ENCODE data around the gene CDON. TPM values are rescaled to one million over a fixed set of nuclear protein-coding genes. Genes with fewer than 3 reads are reported as not detected.
A peak's percentile ranks its signal among the peaks of the same experiment; 100 is the strongest.

Gene CDON
- total RNA-seq, 1 donor from 2014 or later = 29.4 TPM

- no peak for DNase-seq (ENCODE audit: low spot score)
- intact Hi-C loops (cut with DNase I) = no loop called here
- no peak for ATAC-seq
These were observed 87.0 kb downstream of the CDON start for GRCh38 chr11:125975634-125976033.

GRCh38 chr11:125974284-125974683 lies 88.4 kb downstream of the CDON start:
- ATAC-seq = no peak
- intact Hi-C loops (cut with DNase I) = no loop called here
- DNase-seq (ENCODE audit: low spot score) = no peak

- intact Hi-C loops (cut with DNase I) = no loop called here
- DNase-seq (ENCODE audit: low spot score) (no peak), ATAC-seq (no peak)
These were observed 91.0 kb downstream of the CDON start for GRCh38 chr11:125971618-125972017.

- ATAC-seq = no peak
- intact Hi-C loops (cut with DNase I) = no loop called here
- DNase-seq (ENCODE audit: low spot score) = no peak
These were observed 94.3 kb downstream of the CDON start for GRCh38 chr11:125968354-125968753.

- DNase-seq (ENCODE audit: low spot score) (no peak), ATAC-seq (no peak)
- intact Hi-C loops (cut with DNase I) = no loop called here
These were observed 95.2 kb downstream of the CDON start for GRCh38 chr11:125967515-125967914.

- ATAC-seq = no peak
- intact Hi-C loops (cut with DNase I) = no loop called here
- DNase-seq (ENCODE audit: low spot score) = no peak
These were observed 101.9 kb downstream of the CDON start for GRCh38 chr11:125960771-125961170.

- DNase-seq (ENCODE audit: low spot score) (no peak), ATAC-seq (no peak)
- intact Hi-C loops (cut with DNase I) = no loop called here
These were observed 102.7 kb downstream of the CDON start for GRCh38 chr11:125959931-125960330.

- ATAC-seq = no peak
- intact Hi-C loops (cut with DNase I) = no loop called here
- DNase-seq (ENCODE audit: low spot score) = no peak
These were observed 103.2 kb downstream of the CDON start for GRCh38 chr11:125959511-125959910.

GRCh38 chr11:125958872-125959400 lies 103.7 kb downstream of the CDON start:
- intact Hi-C loops (cut with DNase I) = no loop called here
- DNase-seq (ENCODE audit: low spot score) (no peak), ATAC-seq (no peak)

GRCh38 chr11:125957618-125958332 lies 104.9 kb downstream of the CDON start:
- DNase-seq (ENCODE audit: low spot score) = no peak
- no peak for ATAC-seq
- intact Hi-C loops (cut with DNase I) = no loop called here

GRCh38 chr11:125956391-125957134 lies 106.1 kb downstream of the CDON start:
- DNase-seq (ENCODE audit: low spot score) = peak; percentile 63
- peak; percentile 65 for ATAC-seq
- intact Hi-C loops (cut with DNase I) = no loop called here

GRCh38 chr11:125955856-125956255 lies 106.8 kb downstream of the CDON start:
- no peak for DNase-seq (ENCODE audit: low spot score)
- intact Hi-C loops (cut with DNase I) = no loop called here
- no peak for ATAC-seq

GRCh38 chr11:125954945-125955640 lies 107.6 kb downstream of the CDON start:
- ATAC-seq (no peak), DNase-seq (ENCODE audit: low spot score) (no peak)
- intact Hi-C loops (cut with DNase I) = no loop called here

GRCh38 chr11:125954123-125954944 lies 108.3 kb downstream of the CDON start:
- no peak for ATAC-seq
- intact Hi-C loops (cut with DNase I) = no loop called here
- DNase-seq (ENCODE audit: low spot score) = no peak

- DNase-seq (ENCODE audit: low spot score) = no peak
- ATAC-seq = no peak
- intact Hi-C loops (cut with DNase I) = no loop called here
These were observed 109.2 kb downstream of the CDON start for GRCh38 chr11:125953401-125953935.

- peak; percentile 61 for ATAC-seq
- peak; percentile 62 for DNase-seq (ENCODE audit: low spot score)
- intact Hi-C loops (cut with DNase I) = no loop called here
These were observed 109.7 kb downstream of the CDON start for GRCh38 chr11:125952973-125953372.

- intact Hi-C loops (cut with DNase I) = no loop called here
- ATAC-seq = no peak
- DNase-seq (ENCODE audit: low spot score) = no peak
These were observed 110.1 kb downstream of the CDON start for GRCh38 chr11:125952559-125952958.

- intact Hi-C loops (cut with DNase I) = no loop called here
- ATAC-seq = no peak
- DNase-seq (ENCODE audit: low spot score) = no peak
These were observed 110.9 kb downstream of the CDON start for GRCh38 chr11:125951731-125952130.

Data from sciatic nerve (tissue), 2 donors.